Suprapubic skin (tissue), 4 donors: ENCODE measurements around the gene HTRA2. TPM values are rescaled to one million over a fixed set of nuclear protein-coding genes. Genes with fewer than 3 reads are reported as not detected.
A peak's percentile ranks its signal among the peaks of the same experiment; 100 is the strongest.

Experiments
- DNase-seq, 2 donors: peaks; one replicate each; pipeline ENCODE4 v3.0.0-alpha.2; 2019; ENCODE audit warnings: low spot score in 2 of 2
- H3K27ac ChIP-seq: fragments of 200-600 bp; sonication (generic); one replicate; pipeline ENCODE4 v1.5.1; 2019
- H3K27me3 ChIP-seq: fragments of 200-600 bp; sonication (generic); one replicate; pipeline ENCODE4 v1.5.1; 2019
- H3K36me3 ChIP-seq: fragments of 200-600 bp; sonication (generic); one replicate; pipeline ENCODE4 v1.5.1; 2019
- H3K4me1 ChIP-seq: fragments of 200-600 bp; sonication (generic); one replicate; pipeline ENCODE4 v1.5.1; 2019
- H3K4me3 ChIP-seq: fragments of 200-600 bp; sonication (generic); one replicate; pipeline ENCODE4 v1.5.1; 2019; ENCODE audit warnings: mild to moderate bottlenecking
- H3K9me3 ChIP-seq: fragments of 200-600 bp; sonication (generic); one replicate; pipeline ENCODE4 v1.5.1; 2019
- EP300 ChIP-seq: sonication (generic); formaldehyde crosslinking; IDR thresholded peaks from one replicate; pipeline ENCODE4 v1.6.1; 2017; ENCODE audit warnings: antibody characterized with exemption
- POLR2A ChIP-seq, 2 donors: fragments of 450-650 bp; IDR thresholded peaks; one replicate each; pipeline ENCODE4 v1.6.1; 2017; ENCODE audit warnings: antibody characterized with exemption in 2 of 2, mild to moderate bottlenecking in 2 of 2, moderate library complexity in 2 of 2
- POLR2AphosphoS5 ChIP-seq, 3 donors: sonication (generic); formaldehyde crosslinking; IDR thresholded peaks; one replicate each; pipeline ENCODE4 v1.6.1; 2017; ENCODE audit warnings: antibody characterized with exemption in 3 of 3
- WGBS: methylation state at CpG from one replicate; pipeline ENCODE4 v1.1.5; 2018; 5-methylcytosine and 5-hydroxymethylcytosine counted together
- total RNA-seq, 4 donors: library from RNA; depleted of rRNA; stranded (reverse); fragments of >200 nt; gene quantifications; one replicate each; pipeline ENCODE4 v1.1.0, GENCODE V29; 2016
- TF ChIP-seq, protein P1 (sequence below), 2 donors: fragments of 200-600 bp in 1 of 2; fragments of 450-650 bp in 1 of 2; sonication (generic) in 1 of 2; IDR thresholded peaks; one replicate each; pipeline ENCODE4 v1.5.1; 2016 to 2019; ENCODE audit warnings: antibody characterized with exemption in 2 of 2, mild to moderate bottlenecking in 1 of 2, moderate library complexity in 1 of 2

Gene HTRA2
- total RNA-seq, 4 donors from 2014 or later, result 23.7 to 31.2 (median 27.1) TPM

DNA sequence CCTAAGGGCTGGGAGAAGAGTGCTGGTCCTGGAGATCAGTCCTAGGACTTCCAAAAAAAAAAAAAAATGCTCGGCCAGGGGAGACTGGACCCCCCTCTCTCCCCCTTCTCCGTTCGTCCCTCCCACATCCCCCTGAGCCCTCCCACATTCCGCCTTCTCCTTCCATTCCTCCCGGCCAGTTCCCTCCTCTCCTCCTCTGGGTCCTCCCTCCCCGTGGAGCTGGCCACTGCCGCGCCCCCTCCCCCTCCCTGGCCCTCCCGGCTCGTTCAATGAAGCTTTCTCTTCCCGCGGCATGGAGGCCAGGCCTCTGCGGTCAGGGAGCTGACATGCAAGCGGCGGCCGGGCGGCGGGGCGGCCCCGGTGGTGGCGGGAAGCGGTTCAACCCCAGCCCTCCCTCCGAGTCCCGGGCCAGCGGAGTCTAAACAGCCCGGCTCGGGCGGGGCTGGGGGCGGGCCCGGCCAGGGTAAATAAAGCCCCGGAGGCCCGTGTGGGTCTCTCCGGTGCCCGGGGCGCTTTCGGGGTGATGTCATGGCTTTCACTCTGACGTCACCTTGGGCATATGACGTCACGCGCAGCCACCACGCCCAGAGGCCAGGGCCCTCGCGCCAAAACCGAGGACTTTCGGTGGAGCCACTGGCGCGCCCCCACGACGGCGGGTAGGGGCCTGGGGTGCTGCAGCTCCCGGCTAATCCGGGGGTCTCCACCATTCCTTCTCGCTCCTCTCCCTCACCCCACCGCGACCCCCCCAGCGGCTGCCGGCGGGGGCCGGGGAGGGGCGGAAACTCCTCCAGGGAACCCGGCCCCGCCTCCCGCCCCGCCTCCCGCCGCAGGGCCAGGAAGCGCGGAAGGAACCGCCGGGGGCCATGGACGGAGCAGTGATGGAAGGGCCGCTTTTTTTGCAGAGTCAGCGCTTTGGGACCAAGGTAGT, 24.4 kb downstream of the HTRA2 start, which contains the start of the genes DOK1 and LOXL3:
Gene DOK1, plus strand, starts transcription at position 829 of the 928 bp plus-strand sequence. Its CDS starts 35 bp downstream, at position 864.
Gene LOXL3, minus strand, starts transcription at position 51 of the 928 bp plus-strand sequence. CDS start 1,308 bp downstream, outside the sequence.
- Histone ChIP-seq H3K4me3 (peak within 1 kb of the TSS; percentile 56), H3K27ac (peak within 1 kb of the TSS; percentile 78), H3K4me1 (peaks cover 30% of the 10 kb centered on the region), H3K9me3 (no peaks in the 10 kb centered on the region), H3K27me3 (peaks cover 16% of the 10 kb centered on the region), H3K36me3 (no peaks in the 10 kb centered on the region)
- TF ChIP-seq POLR2AphosphoS5 (IDR thresholded peaks at IDR 0.05), result no peak
- TF ChIP-seq, protein P1, sequence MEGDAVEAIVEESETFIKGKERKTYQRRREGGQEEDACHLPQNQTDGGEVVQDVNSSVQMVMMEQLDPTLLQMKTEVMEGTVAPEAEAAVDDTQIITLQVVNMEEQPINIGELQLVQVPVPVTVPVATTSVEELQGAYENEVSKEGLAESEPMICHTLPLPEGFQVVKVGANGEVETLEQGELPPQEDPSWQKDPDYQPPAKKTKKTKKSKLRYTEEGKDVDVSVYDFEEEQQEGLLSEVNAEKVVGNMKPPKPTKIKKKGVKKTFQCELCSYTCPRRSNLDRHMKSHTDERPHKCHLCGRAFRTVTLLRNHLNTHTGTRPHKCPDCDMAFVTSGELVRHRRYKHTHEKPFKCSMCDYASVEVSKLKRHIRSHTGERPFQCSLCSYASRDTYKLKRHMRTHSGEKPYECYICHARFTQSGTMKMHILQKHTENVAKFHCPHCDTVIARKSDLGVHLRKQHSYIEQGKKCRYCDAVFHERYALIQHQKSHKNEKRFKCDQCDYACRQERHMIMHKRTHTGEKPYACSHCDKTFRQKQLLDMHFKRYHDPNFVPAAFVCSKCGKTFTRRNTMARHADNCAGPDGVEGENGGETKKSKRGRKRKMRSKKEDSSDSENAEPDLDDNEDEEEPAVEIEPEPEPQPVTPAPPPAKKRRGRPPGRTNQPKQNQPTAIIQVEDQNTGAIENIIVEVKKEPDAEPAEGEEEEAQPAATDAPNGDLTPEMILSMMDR (IDR thresholded peaks at IDR 0.05), result no peak
- DNase-seq, result peak; percentile 89 to 90
- WGBS, result 2% methylated on average over 18 of the region's 73 CpGs

DNA sequence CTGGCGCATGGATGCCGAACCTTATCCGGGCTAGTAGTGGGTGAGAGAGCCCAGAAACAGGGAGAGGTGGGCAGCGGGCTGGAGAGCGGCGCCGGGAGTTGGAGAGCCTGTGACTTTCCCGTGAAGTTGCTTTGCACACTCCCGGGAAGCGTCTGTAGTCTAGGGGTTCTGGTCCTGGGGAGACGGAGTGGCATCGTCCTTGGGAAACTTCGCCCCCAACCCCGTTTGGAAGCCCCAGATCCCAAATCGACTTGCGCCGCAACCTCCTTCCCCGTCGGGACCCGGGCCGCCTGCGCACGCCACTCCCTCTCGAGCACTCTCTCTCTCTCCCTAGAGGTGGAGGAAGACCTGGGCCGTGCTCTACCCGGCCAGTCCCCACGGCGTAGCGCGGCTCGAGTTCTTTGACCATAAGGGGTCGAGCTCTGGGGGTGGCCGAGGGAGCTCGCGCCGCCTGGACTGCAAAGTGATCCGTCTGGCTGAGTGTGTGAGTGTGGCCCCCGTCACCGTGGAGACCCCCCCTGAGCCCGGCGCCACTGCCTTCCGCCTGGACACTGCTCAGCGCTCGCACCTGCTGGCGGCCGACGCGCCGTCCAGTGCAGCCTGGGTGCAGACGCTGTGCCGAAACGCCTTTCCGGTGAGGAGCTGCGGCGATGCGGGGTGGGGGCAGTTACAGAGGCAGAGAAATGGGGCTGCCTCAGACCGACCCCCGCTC, 25.2 kb downstream of the HTRA2 start:
- 24% methylated on average over 28 of the region's 58 CpGs for WGBS
- DNase-seq, result peak in 1 of 2 donors; percentile 79

DNA sequence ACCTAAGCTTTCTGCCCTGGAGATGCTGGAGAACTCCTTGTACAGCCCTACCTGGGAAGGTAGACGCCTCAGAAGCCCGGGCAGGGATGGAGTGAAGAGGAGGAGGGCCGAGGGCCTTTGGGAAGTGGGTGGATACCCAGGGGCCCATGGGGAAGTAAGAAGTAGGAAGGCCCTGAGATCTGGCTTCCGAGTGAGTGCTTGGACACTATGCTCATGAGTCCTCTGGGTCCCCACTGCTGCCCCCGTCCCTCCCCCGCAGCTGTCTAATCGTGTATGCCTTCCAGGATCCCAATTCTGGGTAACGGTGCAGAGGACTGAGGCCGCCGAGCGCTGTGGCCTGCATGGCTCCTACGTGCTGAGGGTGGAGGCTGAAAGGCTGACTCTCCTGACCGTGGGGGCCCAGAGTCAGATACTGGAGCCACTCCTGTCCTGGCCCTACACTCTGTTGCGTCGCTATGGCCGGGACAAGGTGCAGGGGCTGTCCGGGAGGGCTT, 25.9 kb downstream of the HTRA2 start:
- peak overlapping the region; percentile 56 for H3K4me3 ChIP-seq
- TF ChIP-seq, protein P1 (IDR thresholded peaks at IDR 0.05), result no peak
- TF ChIP-seq POLR2A (IDR thresholded peaks at IDR 0.05) (no peak), POLR2AphosphoS5 (IDR thresholded peaks at IDR 0.05) (no peak), EP300 (no peak)
- no peak for DNase-seq
- no peaks in the 10 kb centered on the region for H3K36me3 ChIP-seq
- H3K27me3 ChIP-seq, result peaks cover 13% of the 10 kb centered on the region
- no peak overlapping the region for H3K27ac ChIP-seq
- WGBS, result 82% methylated on average over 14 of the region's 17 CpGs
- peaks cover 25% of the 10 kb centered on the region for H3K4me1 ChIP-seq
- no peaks in the 10 kb centered on the region for H3K9me3 ChIP-seq

More for the DNA sequence above, 25.2 kb downstream of the HTRA2 start:
- TF ChIP-seq POLR2AphosphoS5 (IDR thresholded peaks at IDR 0.05) (no peak), EP300 (no peak), POLR2A (IDR thresholded peaks at IDR 0.05) (no peak)
- TF ChIP-seq, protein P1 (IDR thresholded peaks at IDR 0.05), result no peak
- Histone ChIP-seq H3K9me3 (no peaks in the 10 kb centered on the region), H3K27me3 (peaks cover 13% of the 10 kb centered on the region), H3K27ac (peak overlapping the region; percentile 78), H3K4me3 (peak overlapping the region; percentile 56), H3K4me1 (peaks cover 25% of the 10 kb centered on the region), H3K36me3 (no peaks in the 10 kb centered on the region)

DNA sequence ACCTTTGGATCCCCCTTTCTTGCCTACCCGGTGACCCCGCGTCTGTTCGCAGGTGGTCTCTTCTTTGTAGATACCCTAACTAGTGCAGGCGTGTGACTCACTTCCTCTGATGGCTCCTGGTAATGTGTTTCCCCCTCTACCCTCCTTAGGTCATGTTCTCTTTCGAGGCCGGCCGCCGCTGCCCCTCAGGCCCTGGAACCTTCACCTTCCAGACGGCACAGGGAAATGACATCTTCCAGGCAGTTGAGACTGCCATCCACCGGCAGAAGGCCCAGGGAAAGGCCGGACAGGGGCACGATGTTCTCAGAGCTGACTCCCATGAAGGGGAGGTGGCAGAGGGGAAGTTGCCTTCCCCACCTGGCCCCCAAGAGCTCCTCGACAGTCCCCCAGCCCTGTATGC, 26.4 kb downstream of the HTRA2 start:
- TF ChIP-seq, protein P1 (IDR thresholded peaks at IDR 0.05), result no peak
- TF ChIP-seq EP300, result no peak
- TF ChIP-seq POLR2AphosphoS5 (IDR thresholded peaks at IDR 0.05), result no peak
- TF ChIP-seq POLR2A (IDR thresholded peaks at IDR 0.05), result no peak
- 87% methylated on average over 14 of the region's 14 CpGs for WGBS

More for the DNA sequence above, 26.4 kb downstream of the HTRA2 start:
- H3K4me1 ChIP-seq, result peaks cover 25% of the 10 kb centered on the region
- H3K27ac ChIP-seq, result no peak overlapping the region
- H3K4me3 ChIP-seq, result peak overlapping the region; percentile 56
- peaks cover 13% of the 10 kb centered on the region for H3K27me3 ChIP-seq
- no peaks in the 10 kb centered on the region for H3K9me3 ChIP-seq
- no peaks in the 10 kb centered on the region for H3K36me3 ChIP-seq
- DNase-seq, result no peak
